ENCODE measurements around the gene SLC39A11.
"Not testable (repeated sequence)": the region's sequence is repeated elsewhere in the genome, so short reads cannot be mapped to it uniquely, and the experiment has no call there.

Gene SLC39A11

DNA sequence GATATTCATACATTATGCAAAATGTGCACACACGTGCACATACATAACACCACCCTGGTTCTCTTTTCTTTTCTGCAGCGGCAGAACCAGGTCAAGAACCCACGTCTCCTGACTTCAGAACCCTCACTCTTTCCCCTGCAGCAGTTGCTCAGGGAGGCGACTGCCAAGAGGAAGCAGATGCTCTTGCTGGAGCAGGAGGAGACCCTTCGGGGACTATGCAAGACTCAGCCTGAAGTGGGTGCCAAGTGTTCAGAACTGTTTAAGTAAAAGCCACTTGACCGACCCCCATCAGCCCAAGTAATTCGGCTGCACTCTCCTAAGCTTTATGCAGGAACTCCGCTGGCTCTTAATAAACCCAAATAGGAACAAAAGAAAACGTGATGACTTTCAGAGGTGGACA lies 193.8 kb downstream of the SLC39A11 start:
- no peak for DNase-seq

DNA sequence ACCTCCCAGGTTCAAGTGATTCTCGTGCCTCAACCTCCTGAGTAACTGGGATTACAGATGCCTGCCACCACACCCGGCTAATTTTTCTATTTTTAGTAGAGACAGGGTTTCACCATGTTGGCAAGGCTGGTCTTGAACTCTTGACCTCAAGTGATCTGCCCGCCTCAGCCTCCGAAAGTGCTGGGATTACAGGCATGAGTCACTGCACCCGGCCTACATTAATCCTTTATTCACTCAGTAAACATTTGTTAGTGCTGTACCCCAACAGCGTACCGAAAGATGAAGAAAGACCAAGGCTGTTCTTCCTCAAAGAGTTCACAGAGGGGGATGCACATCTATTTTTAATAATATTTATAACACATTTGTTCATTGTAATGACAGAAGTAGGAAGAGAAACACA lies 196.2 kb downstream of the SLC39A11 start:
- not testable (repeated sequence) for DNase-seq

DNA sequence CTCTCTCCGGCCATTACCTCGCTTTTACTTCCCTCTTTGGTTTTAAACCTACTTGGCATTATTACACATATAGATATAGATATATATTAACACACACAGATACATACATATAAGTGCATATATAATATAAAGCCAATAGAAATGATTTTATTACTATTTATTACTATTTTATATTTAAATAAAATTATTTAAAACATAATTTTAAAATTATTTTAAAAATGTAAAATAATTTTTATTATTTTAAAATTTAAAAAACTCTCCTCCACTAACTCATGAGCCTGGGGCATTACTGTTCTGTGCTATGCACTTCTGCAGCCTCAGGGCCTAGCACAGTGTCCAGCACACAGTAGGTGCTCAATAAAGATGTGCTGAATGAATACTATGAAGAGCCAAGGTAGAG lies 200.9 kb downstream of the SLC39A11 start:
- no peak for DNase-seq

DNA sequence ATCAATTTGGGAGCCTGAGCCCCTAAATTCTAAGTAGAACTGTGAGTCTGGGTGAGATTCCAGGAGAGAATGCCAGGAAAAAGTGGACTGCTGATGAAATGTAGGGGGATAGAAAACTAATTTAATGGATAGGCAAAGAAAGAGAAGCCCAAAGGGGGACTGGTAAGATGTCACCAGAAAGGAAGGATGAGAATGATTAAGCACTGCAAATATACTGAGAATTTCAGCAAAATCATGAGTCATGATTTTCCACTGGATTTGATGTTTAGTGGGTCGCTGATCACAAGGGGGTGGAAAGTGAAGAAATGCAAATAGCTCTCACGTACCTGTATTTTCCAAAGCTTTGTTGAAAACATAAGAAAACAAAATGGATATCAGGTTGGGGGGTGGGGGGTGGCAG lies 201.8 kb downstream of the SLC39A11 start:
- DNase-seq = no peak

DNA sequence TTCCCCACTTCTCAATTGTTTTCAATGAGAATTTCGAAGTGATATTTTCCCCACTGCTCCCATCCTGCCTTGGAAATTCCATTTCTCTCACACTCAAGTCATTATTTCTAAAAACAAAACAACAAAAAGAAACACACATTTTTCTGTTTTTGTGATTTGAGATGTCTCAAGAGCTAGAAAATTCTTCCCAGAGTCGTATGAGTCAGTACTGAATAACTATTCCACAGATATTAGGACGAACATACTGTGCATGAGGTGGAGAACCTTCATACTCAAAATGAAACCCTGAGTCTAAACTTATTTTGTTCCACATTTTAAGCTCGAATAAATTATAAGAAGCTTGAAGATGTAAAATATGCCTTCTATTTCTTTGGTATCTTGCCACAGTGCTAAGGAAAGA lies 204.6 kb downstream of the SLC39A11 start:
- no peak for DNase-seq

DNA sequence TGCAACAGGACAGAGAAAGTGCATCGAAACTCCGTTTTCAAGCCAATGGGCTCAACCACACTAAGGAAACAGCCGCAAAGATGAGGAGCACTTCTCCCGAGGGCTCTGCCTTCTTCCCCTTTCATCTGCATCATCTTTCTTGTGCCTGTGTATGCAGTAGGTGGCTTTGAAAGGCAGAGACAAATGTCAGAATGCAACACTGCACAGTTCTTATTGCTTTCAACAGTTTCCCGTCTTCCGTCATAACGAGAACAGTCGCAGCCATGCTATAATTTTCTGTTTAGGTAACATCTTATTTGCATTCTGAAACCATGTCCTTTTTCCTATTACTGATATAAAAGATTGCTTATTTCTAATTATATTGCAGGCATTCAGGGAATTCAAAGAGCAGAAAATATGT lies 205.2 kb downstream of the SLC39A11 start:
- DNase-seq = no peak

DNA sequence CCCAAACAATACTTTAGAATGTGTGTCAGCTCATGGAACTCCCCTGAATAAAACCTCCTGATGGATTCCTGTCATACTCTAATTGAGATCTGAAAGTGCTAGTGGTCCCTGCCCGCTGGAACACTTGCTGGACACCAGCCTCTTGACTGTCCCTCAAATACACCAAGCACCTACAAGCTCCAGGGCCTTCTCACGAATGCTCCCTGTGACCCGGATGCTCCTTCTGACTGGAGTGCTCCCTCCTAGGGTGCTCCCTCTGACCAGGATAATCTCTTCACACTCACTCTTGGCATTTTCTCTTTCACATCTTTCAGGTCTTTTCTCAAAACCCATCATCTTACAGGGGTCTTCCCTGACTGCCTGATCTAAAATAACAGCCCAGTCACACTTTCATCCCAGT lies 205.9 kb downstream of the SLC39A11 start:
- no peak for DNase-seq

DNA sequence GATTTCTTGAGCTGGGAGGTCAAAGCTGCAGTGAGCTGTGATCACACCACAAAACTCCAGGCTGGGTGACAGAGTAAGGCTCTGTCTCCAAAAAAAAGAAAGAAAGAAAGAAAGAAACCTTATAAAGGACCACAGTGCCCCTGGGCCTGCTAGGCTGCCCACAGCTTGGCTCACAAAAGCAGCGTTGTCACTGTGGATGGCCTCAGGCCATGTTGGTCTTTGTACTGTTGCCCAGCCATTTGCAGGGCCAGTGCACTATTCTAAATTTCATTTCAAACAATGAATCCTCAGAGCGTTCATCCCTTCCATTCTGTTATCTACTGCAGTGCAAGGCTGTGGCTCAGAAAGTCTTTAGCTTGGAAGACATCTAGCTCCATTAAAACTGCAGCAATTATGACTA lies 208.4 kb downstream of the SLC39A11 start:
- DNase-seq = no peak

DNA sequence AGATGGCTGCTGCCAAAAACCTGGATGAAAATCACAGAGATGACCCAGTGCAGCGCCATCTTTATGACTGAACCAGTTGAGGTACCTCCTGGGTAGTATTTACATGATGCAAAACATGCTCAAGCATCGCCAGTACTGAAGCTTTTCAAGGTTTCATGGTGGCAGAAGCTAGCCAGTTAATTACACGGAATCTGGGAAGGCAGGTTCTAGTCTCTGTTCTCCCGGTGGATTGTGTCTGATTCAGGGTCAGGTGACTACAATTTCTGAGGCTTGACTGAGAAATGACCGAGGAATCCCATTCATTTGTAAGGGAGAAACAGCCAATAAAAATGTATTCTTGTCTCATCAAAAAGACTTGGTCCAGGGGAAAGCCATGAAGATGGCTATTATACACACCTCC lies 209.1 kb downstream of the SLC39A11 start:
- no peak for DNase-seq

DNA sequence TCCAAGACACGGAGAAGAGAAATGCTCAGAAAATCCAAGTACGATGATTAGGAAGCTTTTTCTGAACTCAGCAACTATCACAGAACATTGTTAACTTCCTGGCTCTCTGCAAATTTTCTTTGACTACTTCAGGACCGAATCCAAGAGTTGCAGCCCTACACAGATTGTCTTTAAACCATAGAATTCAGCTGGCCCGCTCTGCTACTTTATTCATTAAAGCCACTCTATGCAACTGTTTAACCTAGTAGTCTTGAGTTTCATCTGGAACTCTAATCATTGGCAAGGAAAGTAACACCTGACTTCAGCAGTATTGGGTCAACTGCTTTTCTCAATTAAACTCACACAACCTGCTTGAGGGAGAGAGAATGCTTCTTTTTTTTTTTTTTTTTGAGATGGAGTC lies 210.1 kb downstream of the SLC39A11 start:
- DNase-seq = no peak

DNA sequence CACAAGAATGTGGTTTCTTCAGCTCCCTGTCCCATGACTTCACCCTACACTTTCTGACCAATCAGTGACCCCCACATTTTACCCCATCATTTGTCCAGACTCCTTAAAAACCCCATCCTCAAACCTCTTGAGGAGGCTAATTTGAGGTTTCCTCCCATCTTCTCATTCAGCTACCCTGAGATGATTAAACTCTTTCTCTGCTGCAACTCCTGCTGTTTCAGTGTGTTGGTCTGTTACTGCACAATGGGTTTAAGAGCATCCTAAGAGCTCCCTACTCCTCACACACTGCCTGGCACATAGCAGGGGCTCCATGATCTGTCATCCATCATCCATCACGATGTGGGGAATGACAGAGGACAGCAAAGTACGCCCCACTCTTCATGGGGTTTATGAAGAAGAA lies 212.6 kb downstream of the SLC39A11 start:
- no peak for DNase-seq

DNA sequence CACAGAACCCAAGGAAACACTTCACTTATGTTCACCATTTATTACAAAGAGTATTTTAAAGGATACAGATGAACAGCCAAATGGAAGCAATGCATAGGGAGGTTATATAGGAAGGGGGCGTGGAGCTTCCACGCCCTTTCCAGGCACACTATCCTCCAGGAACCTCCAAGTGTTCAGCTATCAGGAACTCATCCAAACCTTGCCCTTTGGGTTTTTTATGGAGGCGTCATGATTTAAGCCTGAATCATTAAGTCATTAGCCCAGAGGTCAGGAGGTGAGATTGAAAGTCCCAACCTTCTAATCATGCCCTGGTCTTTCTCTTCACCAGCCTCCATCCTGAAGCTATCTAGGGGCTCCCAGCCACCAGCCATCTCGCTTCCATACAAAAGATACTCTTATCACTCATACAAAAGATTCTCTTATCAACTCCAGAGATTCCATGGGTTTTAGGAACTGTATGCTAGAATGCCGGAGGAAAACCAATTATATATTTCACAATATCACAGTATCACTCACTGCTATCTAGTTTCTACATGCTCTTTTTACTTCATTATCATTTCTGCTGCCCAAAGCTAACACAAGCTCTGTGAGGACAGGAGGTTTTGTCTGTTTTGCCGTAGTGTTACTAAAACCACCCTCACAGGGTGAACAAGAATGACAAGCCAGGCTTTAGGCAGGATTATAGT lies 213.4 kb downstream of the SLC39A11 start:
- no peak for DNase-seq

DNA sequence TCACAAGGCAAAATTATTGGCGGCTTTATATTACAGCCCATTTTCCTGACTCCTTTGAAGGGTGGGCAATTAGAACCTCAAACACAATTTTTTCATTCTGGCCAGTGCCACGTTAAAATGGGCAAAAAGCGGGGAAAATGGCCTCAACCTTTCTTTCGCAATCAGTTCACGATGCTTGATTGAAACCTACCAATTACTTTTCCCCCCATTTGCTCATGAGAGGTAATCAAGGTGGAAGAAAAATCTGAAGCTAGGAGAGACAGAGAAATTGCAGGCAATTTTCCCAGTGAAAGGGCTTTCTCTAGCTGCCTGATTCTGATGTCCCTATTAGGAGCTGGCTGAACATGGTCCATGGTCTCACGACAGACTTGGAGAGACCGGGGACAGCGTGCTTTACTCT lies 215.1 kb downstream of the SLC39A11 start:
- DNase-seq = no peak

DNA sequence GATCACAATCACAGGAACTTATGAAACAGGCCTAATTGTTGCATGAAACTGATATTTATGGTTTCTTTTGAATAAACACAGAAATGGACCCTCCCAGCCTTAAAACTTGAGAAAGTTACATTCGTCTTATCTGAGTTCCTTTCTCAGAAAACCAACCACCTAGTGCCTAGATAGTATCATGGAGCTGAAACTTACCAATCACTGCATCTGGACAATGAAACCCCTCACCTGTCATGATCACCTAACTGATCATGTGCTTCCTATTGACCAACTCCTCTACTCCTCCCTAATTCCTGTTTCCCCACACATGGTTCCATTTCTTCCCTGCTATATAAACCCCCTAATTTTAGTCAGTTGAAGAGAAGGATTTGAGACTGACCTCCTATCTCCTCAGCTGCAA lies 216.1 kb downstream of the SLC39A11 start:
- no peak for DNase-seq

DNA sequence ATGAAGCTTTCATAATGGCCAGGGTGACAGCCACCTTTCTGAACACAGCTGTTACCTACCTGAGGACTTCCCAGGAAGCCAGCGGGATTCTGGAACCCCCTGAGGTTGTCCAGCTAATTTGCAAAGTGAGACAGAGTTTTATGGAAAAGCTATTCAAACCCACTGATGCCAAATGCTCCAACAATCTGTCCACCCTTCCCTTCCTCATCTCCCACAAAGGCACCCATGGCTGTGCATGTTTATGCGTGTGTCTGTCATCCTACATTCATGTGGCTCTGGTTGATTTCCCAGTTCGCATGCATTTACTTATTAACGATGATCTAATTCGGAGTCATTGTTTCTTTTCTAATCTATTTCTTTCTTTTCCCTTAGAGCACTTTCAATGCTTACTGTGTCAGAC lies 217.1 kb downstream of the SLC39A11 start:
- DNase-seq = no peak

DNA sequence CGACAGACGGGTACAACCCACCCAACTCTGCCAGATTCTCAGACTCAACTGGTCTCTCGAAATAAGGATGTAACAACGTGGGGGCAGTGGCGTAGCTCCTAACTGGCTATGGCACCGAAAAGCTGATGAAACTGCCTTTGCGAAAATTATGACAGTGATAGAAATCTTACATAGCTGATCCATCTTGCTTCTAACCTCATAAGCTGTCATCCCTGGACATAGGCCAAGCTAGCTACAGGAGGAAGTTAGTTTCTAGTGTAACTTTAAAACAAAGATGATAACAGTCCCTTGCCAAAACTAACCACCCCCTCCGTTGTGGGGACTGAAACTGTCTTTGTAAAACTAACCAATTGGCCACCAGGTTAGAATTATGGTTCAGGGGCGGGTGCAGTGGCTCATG lies 220.1 kb downstream of the SLC39A11 start:
- DNase-seq = no peak

DNA sequence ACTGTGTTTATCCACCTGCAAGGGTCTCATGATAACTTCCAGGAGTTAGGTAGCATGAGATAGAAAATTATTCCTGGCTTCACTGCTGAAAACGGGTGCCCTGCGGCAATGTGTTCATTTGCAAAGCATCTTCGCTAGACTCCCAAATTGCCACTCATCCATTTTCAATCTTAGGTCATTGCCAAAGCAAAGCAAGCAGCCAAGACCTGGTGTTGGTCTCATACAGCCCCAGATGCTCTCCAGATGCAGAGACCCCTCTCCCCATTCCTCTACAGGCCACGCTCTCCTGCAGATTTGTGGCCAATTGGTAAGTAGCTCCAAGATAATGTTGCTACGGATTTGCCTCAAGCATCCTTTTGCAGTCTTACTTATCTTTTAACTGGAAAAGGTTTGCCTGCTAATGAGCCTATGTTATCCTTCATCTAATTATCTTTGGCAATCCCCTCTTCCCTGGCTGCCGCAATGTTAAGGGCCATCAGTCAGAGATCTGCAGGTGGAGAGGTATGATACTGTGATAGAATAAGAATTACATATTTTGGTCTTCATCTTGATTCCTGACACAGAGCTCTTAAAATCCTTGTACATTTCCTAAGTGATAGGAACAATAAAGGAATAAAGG lies 222.0 kb downstream of the SLC39A11 start:
- DNase-seq = peak; percentile 62

DNA sequence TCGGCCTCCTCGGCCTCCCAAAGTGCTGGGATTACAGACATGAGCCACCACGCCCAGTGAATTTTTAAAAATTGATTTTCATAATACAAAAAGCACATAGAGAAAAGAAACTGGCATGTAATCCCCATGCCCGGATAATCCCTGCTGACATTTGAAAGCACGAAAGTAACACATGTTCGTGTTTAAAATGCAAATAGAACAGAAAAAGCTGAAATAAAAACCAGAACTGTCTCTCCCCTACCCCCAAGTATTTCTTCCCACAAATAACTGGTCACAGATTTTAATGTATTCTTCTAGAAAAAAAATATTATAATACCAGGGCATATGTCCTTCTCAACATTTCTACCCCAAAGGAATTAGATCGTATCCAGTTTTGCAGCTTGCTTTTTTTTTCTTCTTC lies 222.9 kb downstream of the SLC39A11 start:
- DNase-seq = no peak

DNA sequence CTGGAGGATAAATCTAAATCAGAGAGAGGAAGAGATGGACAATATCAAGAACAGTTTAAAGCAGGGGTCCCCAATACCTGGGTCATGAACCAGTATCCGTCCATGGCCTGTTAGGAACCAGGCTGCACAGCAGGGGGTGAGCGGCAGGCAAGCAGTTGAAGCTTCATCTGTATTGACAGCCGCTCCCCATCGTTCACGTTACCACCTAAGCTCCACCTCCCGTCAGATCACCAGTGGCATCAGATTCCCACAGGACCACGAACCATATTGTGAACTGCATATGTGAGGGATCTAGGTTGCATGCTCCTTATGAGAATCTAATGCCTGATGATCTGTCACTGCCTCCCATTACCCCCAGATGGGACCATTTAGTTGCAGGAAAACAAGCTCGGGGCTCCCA lies 226.5 kb downstream of the SLC39A11 start:
- no peak for DNase-seq

DNA sequence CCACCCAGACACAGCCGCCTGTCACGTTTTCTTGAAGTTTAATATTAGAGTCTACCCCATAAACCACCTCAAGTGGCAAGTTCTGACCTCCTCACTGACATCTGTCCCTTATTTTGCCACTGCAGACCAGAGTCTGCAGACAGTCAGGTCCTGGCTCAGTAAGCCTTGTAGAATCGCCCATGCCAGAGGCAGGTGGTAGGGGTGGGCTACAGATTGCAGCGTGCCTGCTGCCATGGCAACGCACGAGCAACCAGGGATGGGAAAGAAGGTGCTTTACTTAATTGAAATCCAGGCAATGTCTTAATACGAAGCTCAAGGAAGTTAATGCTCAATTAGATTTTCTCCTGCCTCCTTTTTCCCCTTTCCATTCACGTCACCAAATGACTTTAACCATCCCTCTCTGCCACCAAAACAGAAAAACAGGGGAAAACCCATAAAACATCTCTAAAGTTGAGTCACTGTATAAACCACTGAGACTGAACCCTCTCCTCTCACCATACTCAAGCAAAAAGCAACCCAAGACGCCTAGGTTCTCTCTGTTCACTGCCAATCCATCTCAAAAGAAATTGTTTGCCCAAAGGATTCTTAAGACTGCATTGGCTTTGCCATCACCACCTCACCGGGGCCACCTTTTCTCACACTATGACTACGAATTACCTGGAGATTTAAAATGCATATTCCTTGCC lies 228.8 kb downstream of the SLC39A11 start:
- peak; percentile 92 for DNase-seq

DNA sequence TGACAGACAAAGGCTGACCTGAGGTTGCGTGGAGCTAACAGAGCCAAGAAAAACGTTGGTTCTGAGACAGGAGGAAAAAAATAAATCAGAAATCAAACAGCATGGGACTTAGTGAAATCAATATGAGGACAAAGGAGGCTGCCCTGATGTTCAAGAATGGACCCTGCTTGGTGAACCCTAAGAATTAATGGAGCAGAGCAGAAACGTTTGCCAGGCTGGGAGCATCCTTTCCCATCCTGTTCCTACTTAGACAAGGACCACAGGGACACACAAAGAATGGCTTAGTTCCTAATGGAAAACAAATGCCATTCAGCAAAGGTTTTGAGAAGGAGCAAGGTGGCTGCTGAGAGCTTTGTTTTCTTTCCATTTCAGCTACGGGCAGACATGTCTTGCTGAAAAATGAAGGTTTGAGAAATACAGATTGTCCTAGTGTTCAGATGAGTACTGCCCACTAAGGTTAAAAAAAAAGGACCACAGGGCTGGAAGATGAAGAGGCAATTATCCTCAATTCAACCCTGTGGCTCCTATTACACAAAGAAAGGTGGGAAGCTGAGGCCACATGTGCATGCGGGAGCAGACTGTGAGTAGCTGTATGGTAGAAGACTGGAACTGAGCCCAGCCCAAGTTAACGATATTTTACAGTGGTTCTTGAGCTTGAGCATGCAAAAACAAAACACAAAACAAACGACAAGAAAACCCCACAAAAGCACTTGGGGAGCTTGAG lies 230.1 kb downstream of the SLC39A11 start:
- peak; percentile 39 for DNase-seq

DNA sequence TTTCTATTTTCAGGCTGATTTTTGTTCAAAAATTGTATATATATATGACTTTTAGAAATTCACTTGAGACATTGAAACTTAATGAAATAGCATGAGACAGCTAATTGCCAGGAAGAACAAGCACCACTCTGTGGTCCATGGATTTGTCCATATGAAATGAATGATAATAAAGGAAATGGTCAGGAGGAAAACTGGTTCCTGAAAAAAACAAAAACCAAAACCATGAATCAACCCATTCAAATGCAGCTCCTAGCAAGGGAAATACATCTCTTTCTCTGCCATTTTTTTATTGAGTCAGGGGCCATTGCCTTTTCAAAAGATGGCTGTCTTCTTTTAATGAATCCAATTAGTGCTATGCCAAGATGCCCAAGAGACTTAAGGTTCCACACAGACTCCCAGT lies 230.7 kb downstream of the SLC39A11 start:
- DNase-seq = peak; percentile 41

DNA sequence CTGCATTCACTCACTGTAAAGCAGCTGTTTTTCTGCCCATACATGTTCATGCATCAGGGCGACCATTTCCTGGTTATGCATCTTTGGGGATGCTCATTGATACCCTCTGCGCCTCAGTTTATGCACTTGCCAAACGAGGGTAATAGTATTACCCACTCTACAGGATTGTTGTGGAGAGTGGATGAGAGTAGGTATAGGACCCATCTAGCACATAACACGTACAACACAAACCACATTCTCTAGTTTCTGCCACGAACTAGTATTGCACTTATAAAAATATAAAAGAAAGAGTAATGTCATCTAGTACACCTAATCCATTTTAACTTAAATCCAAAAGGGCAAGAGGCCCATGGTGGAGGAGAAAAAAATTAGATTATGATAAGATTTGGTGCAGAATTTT lies 231.7 kb downstream of the SLC39A11 start:
- DNase-seq = no peak

Measured in NCI-H82 (cell line).